ENCODE results near the gene RPS6KA5. TPM values are rescaled to one million over a fixed set of nuclear protein-coding genes. Genes with fewer than 3 reads are reported as not detected.

The RPS6KA5 gene
- total and polyA plus RNA-seq, 9 of the 15 experiments (the other 6 are each of a cell fraction or from before 2014, with no cell fraction given) = 0.88 to 7.7 (median 4.7) TPM

DNA sequence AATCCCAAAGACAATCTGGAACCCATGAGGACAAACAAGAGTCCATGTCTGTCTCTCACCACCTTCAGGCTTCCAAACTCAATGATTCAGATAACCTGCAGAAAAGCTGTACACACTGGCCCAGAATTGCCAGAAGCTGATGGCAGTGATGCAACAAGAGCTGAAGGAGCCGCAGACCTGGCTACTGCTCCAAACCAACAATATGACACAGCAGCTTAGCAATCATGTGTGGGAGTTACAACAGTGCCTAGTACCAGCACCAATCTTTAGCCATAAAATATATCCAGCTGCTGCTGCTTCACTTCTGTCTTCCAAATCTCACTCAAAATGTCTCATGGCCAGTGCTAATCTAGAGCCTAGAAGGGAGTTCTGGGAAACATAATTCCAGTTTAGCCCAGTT, 22.0 kb downstream of the RPS6KA5 start (continued):
- TF ChIP-seq, protein P1, sequence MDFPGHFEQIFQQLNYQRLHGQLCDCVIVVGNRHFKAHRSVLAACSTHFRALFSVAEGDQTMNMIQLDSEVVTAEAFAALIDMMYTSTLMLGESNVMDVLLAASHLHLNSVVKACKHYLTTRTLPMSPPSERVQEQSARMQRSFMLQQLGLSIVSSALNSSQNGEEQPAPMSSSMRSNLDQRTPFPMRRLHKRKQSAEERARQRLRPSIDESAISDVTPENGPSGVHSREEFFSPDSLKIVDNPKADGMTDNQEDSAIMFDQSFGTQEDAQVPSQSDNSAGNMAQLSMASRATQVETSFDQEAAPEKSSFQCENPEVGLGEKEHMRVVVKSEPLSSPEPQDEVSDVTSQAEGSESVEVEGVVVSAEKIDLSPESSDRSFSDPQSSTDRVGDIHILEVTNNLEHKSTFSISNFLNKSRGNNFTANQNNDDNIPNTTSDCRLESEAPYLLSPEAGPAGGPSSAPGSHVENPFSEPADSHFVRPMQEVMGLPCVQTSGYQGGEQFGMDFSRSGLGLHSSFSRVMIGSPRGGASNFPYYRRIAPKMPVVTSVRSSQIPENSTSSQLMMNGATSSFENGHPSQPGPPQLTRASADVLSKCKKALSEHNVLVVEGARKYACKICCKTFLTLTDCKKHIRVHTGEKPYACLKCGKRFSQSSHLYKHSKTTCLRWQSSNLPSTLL (IDR thresholded peaks at IDR 0.05) = no peak
- TF ChIP-seq ZHX1 (conservative IDR thresholded peaks at IDR 0.05; ENCODE audit: low read length) = no peak
- TF ChIP-seq CBFB (CRISPR knock-in tag; IDR thresholded peaks at IDR 0.05) = no peak
- TF ChIP-seq MIER1 (IDR thresholded peaks at IDR 0.05; ENCODE audit: low read depth) = no peak
- TF ChIP-seq ZNF408 (CRISPR knock-in tag; IDR thresholded peaks at IDR 0.05; ENCODE audit: low read depth) = no peak
- TF ChIP-seq ZBTB43 (CRISPR knock-in tag; IDR thresholded peaks at IDR 0.05) = no peak
- TF ChIP-seq GABPA (tag; conservative IDR thresholded peaks at IDR 0.05; ENCODE audit: low read depth) = no peak
- TF ChIP-seq ZNF324 (CRISPR knock-in tag; IDR thresholded peaks at IDR 0.05) = no peak
